CD4-positive, alpha-beta T cell (primary cell): ENCODE measurements around the gene FLCN. TPM values are rescaled to one million over a fixed set of nuclear protein-coding genes. Genes with fewer than 3 reads are reported as not detected.

Source experiments
- ATAC-seq: fragments of 200-7000 bp; cut with Tn5 transposase; one replicate; pipeline ENCODE4 v1.10.0; 2022; ENCODE audit warnings: mild to moderate bottlenecking; ENCODE audit not compliant: poor library complexity
- CTCF ChIA-PET: fragments of 350-600 bp; sonication (Branson Sonifier 250); formaldehyde crosslinking; loops from one replicate; lab custom pipeline; 2021; ENCODE audit warnings: antibody characterized with exemption, inconsistent platforms; lab: Charles Lee
- POLR2A ChIA-PET: fragments of 350-600 bp; sonication (Branson Sonifier 250); formaldehyde crosslinking; loops from one replicate; lab custom pipeline; 2021; ENCODE audit warnings: antibody characterized with exemption, inconsistent platforms; lab: Charles Lee
- DNase-seq, 14 experiments: peaks; one replicate each; pipeline ENCODE4 v3.0.0-alpha.2; 2013 to 2020; ENCODE audit warnings: mixed read lengths in 2 of 14
- H3K27ac ChIP-seq, 2 donors: one replicate each; pipeline versions ENCODE4 v1.5.1 to v1.7.0; 2013; ENCODE audit warnings: low read length in 2 of 2, low read depth in 1 of 2, mild to moderate bottlenecking in 1 of 2
- H3K27me3 ChIP-seq, 2 experiments: 1 replicate in 1 of 2; 2 replicates in 1 of 2; pipeline versions ENCODE4 v1.6.1 to v1.7.0; 2013; ENCODE audit warnings: low read length in 2 of 2, control low read depth in 1 of 2, mild to moderate bottlenecking in 1 of 2, moderate library complexity in 1 of 2; ENCODE audit not compliant: insufficient read depth in 2 of 2, control insufficient read depth in 1 of 2
- H3K36me3 ChIP-seq: one replicate; pipeline ENCODE4 v1.6.1; 2013; ENCODE audit warnings: low read length, control low read depth; ENCODE audit not compliant: insufficient read depth
- H3K4me1 ChIP-seq: one replicate; pipeline ENCODE4 v1.6.1; 2013; ENCODE audit warnings: low read length, control low read depth; ENCODE audit not compliant: insufficient read depth
- H3K4me3 ChIP-seq: one replicate; pipeline ENCODE4 v1.5.1; 2013; ENCODE audit warnings: mild to moderate bottlenecking, low read length, moderate library complexity
- H3K9me3 ChIP-seq, 2 experiments: 1 replicate in 1 of 2; 2 replicates in 1 of 2; pipeline versions ENCODE4 v1.6.1 to v1.7.0; 2013; ENCODE audit warnings: low read length in 2 of 2, mild to moderate bottlenecking in 2 of 2, control low read depth in 1 of 2, moderate library complexity in 1 of 2; ENCODE audit not compliant: control insufficient read depth in 1 of 2, insufficient read depth in 1 of 2
- H3K27ac Mint-ChIP-seq: one replicate; pipeline ENCODE4 v1.8.0; 2020; ENCODE audit warnings: mixed read lengths
- H3K27me3 Mint-ChIP-seq: one replicate; pipeline ENCODE4 v1.8.0; 2021; ENCODE audit warnings: mixed read lengths
- H3K36me3 Mint-ChIP-seq: one replicate; pipeline ENCODE4 v1.8.0; 2021; ENCODE audit warnings: low read depth, mixed read lengths
- H3K4me1 Mint-ChIP-seq: one replicate; pipeline ENCODE4 v1.8.0; 2021; ENCODE audit warnings: low read depth, mixed read lengths
- H3K4me3 Mint-ChIP-seq: one replicate; pipeline ENCODE4 v1.8.0; 2020; ENCODE audit warnings: mild to moderate bottlenecking, mixed read lengths
- H3K9me3 Mint-ChIP-seq: one replicate; pipeline ENCODE4 v1.8.0; 2020; ENCODE audit warnings: mixed read lengths
- intact Hi-C, 2 experiments: fragments of 100-400 bp; cut with DNase I in 1 of 2; cut with micrococcal nuclease in 1 of 2; formaldehyde crosslinking; loops; one replicate each; pipeline versions ENCODE4 v1.15.1 to v1.9.0; 2023 to 2025; cut with DNase I, micrococcal nuclease
- total RNA-seq, 174 experiments: library from RNA in 2 of 174; stranded (reverse) in 2 of 174; gene quantifications; one replicate each; pipeline ENCODE4 v1.2.3 and lab custom pipeline; 2021 to 2026
- TF ChIP-seq, protein P1 (sequence below): fragments of 200-600 bp; IDR thresholded peaks from one replicate; pipeline ENCODE4 v1.8.0; 2022; ENCODE audit warnings: antibody characterized with exemption, mild to moderate bottlenecking

The FLCN gene
- total RNA-seq, 2 experiments from 2014 or later, result 12.1 to 15.9 TPM

DNA sequence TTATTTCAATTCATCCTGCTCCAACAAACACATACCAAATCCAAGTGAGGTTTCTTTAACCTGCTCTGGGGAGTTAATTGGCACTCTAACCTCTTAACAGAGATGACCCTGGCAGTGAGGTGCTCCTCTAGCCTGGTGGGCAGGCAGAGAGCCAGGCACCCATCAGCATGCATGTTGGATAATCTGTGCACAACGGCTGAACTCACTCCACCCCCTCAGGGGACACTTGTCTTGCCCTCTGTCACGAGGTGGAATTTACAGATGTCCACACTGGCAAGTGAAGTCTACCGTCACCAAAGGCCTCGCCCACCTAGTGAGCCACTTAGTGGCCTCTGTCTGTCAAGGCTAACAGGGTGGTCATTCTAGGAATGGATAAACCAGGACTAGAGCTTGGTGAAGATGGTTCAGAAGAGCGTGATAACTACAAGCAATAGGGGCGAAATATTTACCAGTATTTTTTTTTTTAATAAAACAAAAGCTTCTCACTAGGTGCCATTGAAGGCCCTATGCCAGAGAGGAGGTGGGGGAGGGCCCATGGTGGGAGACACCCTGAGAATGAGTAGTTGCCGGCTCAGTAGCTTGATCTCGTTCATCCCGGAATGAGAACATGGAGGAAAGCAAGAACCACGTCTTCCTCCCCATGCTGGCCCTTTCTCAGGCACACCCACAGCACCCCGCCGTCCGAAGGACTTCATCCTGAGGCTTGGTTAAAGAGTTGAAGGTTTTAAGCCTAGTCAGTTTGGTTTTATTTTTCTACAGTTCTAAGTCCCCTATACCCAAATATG is 56.0 kb downstream of the FLCN start:
- Histone ChIP-seq H3K36me3 (peaks cover 27% of the 10 kb centered on the region), H3K4me3 (no peak overlapping the region), H3K4me1 (peaks cover 99% of the 10 kb centered on the region), H3K27ac (peak overlapping the region; percentile 77), H3K9me3 (no peaks in the 10 kb centered on the region), H3K27me3 (no peaks in the 10 kb centered on the region)
- ChIA-PET CTCF (interaction anchor here (1.0 to 2.9 kb wide), 3 partner anchors 25 to 189 kb away, joined by 3 to 7 read pairs (median 3); partner anchors contain the start of gene PLD6), POLR2A (interaction anchor here (1.1 to 3.0 kb wide), 5 partner anchors 8 to 27 kb away, joined by 3 to 12 read pairs (median 9); partner anchors contain the start of gene PLD6)
- TF ChIP-seq, protein P1, sequence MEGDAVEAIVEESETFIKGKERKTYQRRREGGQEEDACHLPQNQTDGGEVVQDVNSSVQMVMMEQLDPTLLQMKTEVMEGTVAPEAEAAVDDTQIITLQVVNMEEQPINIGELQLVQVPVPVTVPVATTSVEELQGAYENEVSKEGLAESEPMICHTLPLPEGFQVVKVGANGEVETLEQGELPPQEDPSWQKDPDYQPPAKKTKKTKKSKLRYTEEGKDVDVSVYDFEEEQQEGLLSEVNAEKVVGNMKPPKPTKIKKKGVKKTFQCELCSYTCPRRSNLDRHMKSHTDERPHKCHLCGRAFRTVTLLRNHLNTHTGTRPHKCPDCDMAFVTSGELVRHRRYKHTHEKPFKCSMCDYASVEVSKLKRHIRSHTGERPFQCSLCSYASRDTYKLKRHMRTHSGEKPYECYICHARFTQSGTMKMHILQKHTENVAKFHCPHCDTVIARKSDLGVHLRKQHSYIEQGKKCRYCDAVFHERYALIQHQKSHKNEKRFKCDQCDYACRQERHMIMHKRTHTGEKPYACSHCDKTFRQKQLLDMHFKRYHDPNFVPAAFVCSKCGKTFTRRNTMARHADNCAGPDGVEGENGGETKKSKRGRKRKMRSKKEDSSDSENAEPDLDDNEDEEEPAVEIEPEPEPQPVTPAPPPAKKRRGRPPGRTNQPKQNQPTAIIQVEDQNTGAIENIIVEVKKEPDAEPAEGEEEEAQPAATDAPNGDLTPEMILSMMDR, result no peak
- H3K27me3 Mint-ChIP-seq, result no peaks in the 10 kb centered on the region
- H3K36me3 Mint-ChIP-seq, result peaks cover 54% of the 10 kb centered on the region
- no peaks in the 10 kb centered on the region for H3K9me3 Mint-ChIP-seq
- peaks cover 94% of the 10 kb centered on the region for H3K4me1 Mint-ChIP-seq
- H3K27ac Mint-ChIP-seq, result peak overlapping the region; percentile 99
- DNase-seq, result no peak
- H3K4me3 Mint-ChIP-seq, result peak overlapping the region; percentile 86
- ATAC-seq, result no peak
- intact Hi-C loops, result no loop called here

DNA sequence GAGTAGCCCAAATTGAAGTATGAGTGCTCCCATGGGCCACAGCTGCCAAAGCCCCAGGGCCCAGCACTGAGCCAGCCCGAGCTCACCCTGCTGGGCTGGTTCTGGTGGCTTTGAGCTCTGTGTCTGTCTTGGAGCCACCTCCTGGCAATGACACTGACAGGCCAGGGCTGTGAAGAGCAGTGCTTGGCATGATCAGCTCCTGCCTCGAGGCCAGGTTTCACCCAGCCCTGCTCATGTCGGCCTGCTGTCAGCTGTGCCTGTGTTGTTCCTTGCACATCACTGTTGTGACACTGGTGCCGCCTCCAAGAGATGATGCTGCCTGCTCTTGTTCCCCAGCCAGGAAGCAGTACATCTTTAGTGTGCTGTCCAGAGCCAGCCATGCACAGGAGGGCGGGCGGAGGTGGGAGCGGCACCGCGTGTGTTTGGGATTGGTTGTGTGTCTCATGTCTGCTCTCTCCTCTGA is 56.8 kb downstream of the FLCN start:
- H3K36me3 Mint-ChIP-seq, result peaks cover 52% of the 10 kb centered on the region
- H3K27ac Mint-ChIP-seq, result peak overlapping the region; percentile 99
- Histone ChIP-seq H3K27ac (peak overlapping the region; percentile 77), H3K9me3 (no peaks in the 10 kb centered on the region), H3K4me3 (peak overlapping the region; percentile 36), H3K27me3 (no peaks in the 10 kb centered on the region), H3K4me1 (peaks cover 100% of the 10 kb centered on the region), H3K36me3 (peaks cover 35% of the 10 kb centered on the region)
- no peaks in the 10 kb centered on the region for H3K27me3 Mint-ChIP-seq
- ATAC-seq (peak; percentile 21), DNase-seq (peak in 13 of 14 experiments; percentile 30 to 57 (median 45))
- TF ChIP-seq, protein P1, result no peak
- H3K9me3 Mint-ChIP-seq, result no peaks in the 10 kb centered on the region
- POLR2A ChIA-PET, result interaction anchor here (0.9 to 3.0 kb wide), 8 partner anchors 9 to 100 kb away, joined by 3 to 12 read pairs (median 4); partner anchors contain the start of genes FLCN and PLD6
- intact Hi-C loops, result no loop called here
- CTCF ChIA-PET, result interaction anchor here (1.0 kb wide), 1 partner anchor 26 kb away, joined by 3 read pairs; the partner anchor contains the start of gene PLD6
- H3K4me1 Mint-ChIP-seq, result peaks cover 93% of the 10 kb centered on the region
- H3K4me3 Mint-ChIP-seq, result peak overlapping the region; percentile 86

DNA sequence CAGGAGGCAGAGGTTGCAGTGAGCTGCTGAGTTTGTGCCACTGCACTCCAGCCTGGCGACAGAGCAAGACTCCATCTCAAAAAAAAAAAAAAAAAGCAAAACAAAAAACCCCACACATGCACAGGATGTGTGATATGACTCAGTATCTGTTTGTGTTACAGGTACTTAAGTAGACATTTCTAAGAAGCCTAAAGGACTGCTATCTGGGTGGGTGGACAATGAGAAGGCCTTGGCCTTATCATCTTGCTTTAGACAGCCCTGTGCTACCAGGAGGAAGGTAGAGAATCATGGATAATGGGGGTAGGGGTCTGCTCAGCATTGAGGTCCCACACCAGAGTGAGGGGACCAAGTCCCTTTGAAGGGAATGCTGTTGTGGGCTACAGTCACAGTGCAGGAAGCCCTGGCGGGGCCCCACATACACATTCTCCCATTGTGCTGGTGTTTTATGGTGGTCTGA is 57.6 kb downstream of the FLCN start:
- peaks cover 59% of the 10 kb centered on the region for H3K36me3 Mint-ChIP-seq

More for the DNA sequence above, 57.6 kb downstream of the FLCN start:
- ATAC-seq, result peak; percentile 50
- H3K9me3 ChIP-seq, result no peaks in the 10 kb centered on the region
- Mint-ChIP-seq H3K4me3 (peak overlapping the region; percentile 86), H3K27ac (peak overlapping the region; percentile 99), H3K9me3 (no peaks in the 10 kb centered on the region), H3K27me3 (no peaks in the 10 kb centered on the region), H3K4me1 (peaks cover 91% of the 10 kb centered on the region)
- TF ChIP-seq, protein P1, result no peak
- H3K36me3 ChIP-seq, result peaks cover 40% of the 10 kb centered on the region
- H3K27ac ChIP-seq, result peak overlapping the region; percentile 77
- DNase-seq, result peak in 7 of 14 experiments; percentile 22 to 74 (median 51)
- ChIA-PET CTCF (no interaction called here), POLR2A (interaction anchor here (0.7 to 1.4 kb wide), 9 partner anchors 10 to 101 kb away, joined by 3 to 6 read pairs (median 4); partner anchors contain the start of genes FLCN and PLD6)
- H3K4me3 ChIP-seq, result peak overlapping the region; percentile 36
- peaks cover 100% of the 10 kb centered on the region for H3K4me1 ChIP-seq
- H3K27me3 ChIP-seq, result no peaks in the 10 kb centered on the region
- intact Hi-C loops, result loop anchor here (2.0 to 5.0 kb wide), 2 partner anchors 38 to 57 kb away; partner anchors contain the start of gene FLCN (in 1 of the 2)
